Vagina (tissue), 2 donors: Measurements from ENCODE around the gene SECTM1. TPM values are rescaled to one million over a fixed set of nuclear protein-coding genes. Genes with fewer than 3 reads are reported as not detected.
A peak's percentile ranks its signal among the peaks of the same experiment; 100 is the strongest.
"Not testable (repeated sequence)": the region's sequence is repeated elsewhere in the genome, so short reads cannot be mapped to it uniquely, and the experiment has no call there.

Source experiments
- DNase-seq, 2 donors: peaks; one replicate each; pipeline ENCODE4 v3.0.0-alpha.2; 2017; ENCODE audit errors: extremely low spot score in 2 of 2
- H3K27ac ChIP-seq: fragments of 200-600 bp; sonication (generic); one replicate; pipeline ENCODE4 v1.5.1; 2019
- H3K27me3 ChIP-seq: fragments of 200-600 bp; sonication (generic); one replicate; pipeline ENCODE4 v1.5.1; 2019
- H3K36me3 ChIP-seq, 2 donors: fragments of 200-600 bp; sonication (generic); one replicate each; pipeline ENCODE4 v1.5.1; 2017 to 2019
- H3K4me1 ChIP-seq: fragments of 200-600 bp; sonication (generic); one replicate; pipeline ENCODE4 v1.5.1; 2019
- H3K4me3 ChIP-seq, 2 donors: fragments of 200-600 bp; sonication (generic); 1 replicate in 1 of 2; 2 replicates in 1 of 2; pipeline ENCODE4 v1.5.1; 2016 to 2019
- H3K9me3 ChIP-seq: fragments of 200-600 bp; sonication (generic); one replicate; pipeline ENCODE4 v1.5.1; 2019
- CTCF ChIP-seq, 3 experiments: fragments of 450-650 bp in 2 of 3; fragments of 200-600 bp in 1 of 3; sonication (generic) in 1 of 3; IDR thresholded peaks; one replicate each; pipeline ENCODE4 v1.5.1; 2017 to 2019; ENCODE audit warnings: antibody characterized with exemption in 3 of 3, mild to moderate bottlenecking in 2 of 3, moderate library complexity in 2 of 3
- POLR2A ChIP-seq, 2 donors: fragments of 450-650 bp; IDR thresholded peaks; one replicate each; pipeline ENCODE4 v1.6.1; 2017; ENCODE audit warnings: antibody characterized with exemption in 2 of 2, mild to moderate bottlenecking in 2 of 2, moderate library complexity in 2 of 2
- POLR2AphosphoS5 ChIP-seq, 2 donors: sonication (generic); formaldehyde crosslinking; IDR thresholded peaks; one replicate each; pipeline ENCODE4 v1.9.0; 2017; ENCODE audit warnings: antibody characterized with exemption in 2 of 2, mild to moderate bottlenecking in 2 of 2, low read depth in 1 of 2; ENCODE audit not compliant: insufficient read depth in 1 of 2
- intact Hi-C: fragments of 100-400 bp; cut with DNase I; formaldehyde crosslinking; loops from one replicate; pipeline ENCODE4 v1.15.1; 2023
- total RNA-seq: library from RNA; depleted of rRNA; stranded (reverse); fragments of >200 nt; gene quantifications from one replicate; pipeline ENCODE4 v1.2.3, GENCODE V29; 2016

Gene SECTM1
- total RNA-seq, 1 donor from 2014 or later, result 37.1 TPM

DNA sequence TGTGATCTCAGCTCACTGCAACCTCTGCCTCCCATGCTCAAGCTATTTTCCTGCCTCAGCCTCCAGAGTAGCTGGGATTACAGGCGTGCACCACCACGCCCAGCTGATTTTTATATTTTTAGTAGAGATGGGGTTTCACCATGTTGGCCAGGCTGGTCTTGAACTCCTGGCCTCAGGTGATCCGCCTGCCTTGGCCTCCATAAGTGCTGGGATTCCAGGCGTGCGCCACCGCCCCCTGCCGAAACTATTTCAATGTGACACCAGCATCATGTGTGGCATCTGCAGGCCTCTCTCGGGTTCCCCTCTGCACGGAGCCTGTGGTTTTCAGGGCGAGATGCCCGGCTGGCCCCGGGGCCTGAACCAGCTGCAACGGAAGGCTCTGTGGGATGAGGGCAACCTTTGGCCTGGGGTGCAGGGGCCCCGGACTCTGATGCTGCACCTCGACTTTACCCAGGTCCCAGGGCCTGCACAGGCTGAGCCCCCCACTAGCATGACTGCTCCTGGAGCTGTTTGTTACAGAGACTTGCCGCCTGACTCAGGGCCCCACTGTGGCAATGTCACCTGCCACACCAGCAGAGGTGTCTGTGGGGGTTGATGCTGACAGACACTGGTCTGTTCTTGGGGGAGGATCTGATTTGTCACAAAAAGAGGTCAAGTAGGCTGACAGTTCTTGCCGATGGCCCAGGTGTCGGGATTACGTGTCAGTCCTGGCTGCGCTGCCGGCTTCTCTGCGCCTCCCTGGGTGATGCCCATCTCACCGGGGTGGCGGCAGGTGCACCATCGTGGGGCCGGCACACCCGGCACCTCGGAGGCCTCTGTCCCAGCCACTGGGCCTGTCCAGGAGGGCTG lies 16.8 kb upstream of the SECTM1 start:
- intact Hi-C loops, result loop anchor here (2.0 to 10.0 kb wide), 4 partner anchors 62 to 564 kb away; no protein-coding TSS in a partner anchor
- Histone ChIP-seq H3K27me3 (no peaks in the 10 kb centered on the region), H3K4me1 (peaks cover 7% of the 10 kb centered on the region), H3K36me3 (no peaks in the 10 kb centered on the region), H3K27ac (peak overlapping the region; percentile 46), H3K9me3 (no peaks in the 10 kb centered on the region), H3K4me3 (no peak overlapping the region)
- TF ChIP-seq CTCF (IDR thresholded peaks at IDR 0.05), result no peak
- no peak for TF ChIP-seq POLR2AphosphoS5 (IDR thresholded peaks at IDR 0.05; ENCODE audit: insufficient read depth in 1 of 2, low read depth in 1 of 2)
- no peak for TF ChIP-seq POLR2A (IDR thresholded peaks at IDR 0.05)
- DNase-seq, result no peak

GRCh38 chr17:82349287-82349701 lies 15.7 kb upstream of the SECTM1 start:
- Histone ChIP-seq H3K36me3 (no peaks in the 10 kb centered on the region), H3K27ac (peak overlapping the region; percentile 46), H3K27me3 (no peaks in the 10 kb centered on the region), H3K4me1 (peaks cover 7% of the 10 kb centered on the region), H3K9me3 (no peaks in the 10 kb centered on the region), H3K4me3 (no peak overlapping the region)
- TF ChIP-seq POLR2A (IDR thresholded peaks at IDR 0.05) (no peak), CTCF (IDR thresholded peaks at IDR 0.05) (no peak), POLR2AphosphoS5 (IDR thresholded peaks at IDR 0.05; ENCODE audit: insufficient read depth in 1 of 2, low read depth in 1 of 2) (peak in 1 of 2 donors; percentile 41)
- DNase-seq, result no peak
- intact Hi-C loops, result loop anchor here (10.0 kb wide), 1 partner anchor 426 kb away; no protein-coding TSS in a partner anchor

DNA sequence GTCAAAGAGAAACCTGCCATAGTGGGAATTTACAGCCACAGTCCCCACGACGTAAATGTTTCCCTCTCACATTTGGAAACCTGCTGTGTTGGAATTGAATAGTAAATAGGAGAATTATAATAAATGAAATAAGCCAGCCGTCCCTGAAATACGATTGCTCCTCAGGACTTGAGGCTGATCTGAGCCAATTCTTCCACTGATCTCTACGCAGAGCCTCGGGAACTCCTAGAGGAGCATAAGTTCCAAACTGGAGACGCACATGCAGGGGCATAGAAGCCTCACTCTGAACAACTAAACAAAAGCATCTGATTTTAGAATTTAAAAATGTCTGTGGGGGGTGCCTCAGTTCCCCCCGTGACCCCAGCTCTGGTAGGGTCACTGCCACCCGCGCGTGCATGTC lies 15.3 kb upstream of the SECTM1 start:
- intact Hi-C loops, result loop anchor here (10.0 kb wide), 1 partner anchor 426 kb away; no protein-coding TSS in a partner anchor
- no peaks in the 10 kb centered on the region for H3K36me3 ChIP-seq
- no peaks in the 10 kb centered on the region for H3K27me3 ChIP-seq
- peaks cover 7% of the 10 kb centered on the region for H3K4me1 ChIP-seq
- no peak for TF ChIP-seq POLR2AphosphoS5 (IDR thresholded peaks at IDR 0.05; ENCODE audit: insufficient read depth in 1 of 2, low read depth in 1 of 2)
- no peak for TF ChIP-seq POLR2A (IDR thresholded peaks at IDR 0.05)
- TF ChIP-seq CTCF (IDR thresholded peaks at IDR 0.05), result no peak
- H3K9me3 ChIP-seq, result no peaks in the 10 kb centered on the region
- H3K27ac ChIP-seq, result peak overlapping the region; percentile 46
- no peak overlapping the region for H3K4me3 ChIP-seq
- DNase-seq, result no peak

DNA sequence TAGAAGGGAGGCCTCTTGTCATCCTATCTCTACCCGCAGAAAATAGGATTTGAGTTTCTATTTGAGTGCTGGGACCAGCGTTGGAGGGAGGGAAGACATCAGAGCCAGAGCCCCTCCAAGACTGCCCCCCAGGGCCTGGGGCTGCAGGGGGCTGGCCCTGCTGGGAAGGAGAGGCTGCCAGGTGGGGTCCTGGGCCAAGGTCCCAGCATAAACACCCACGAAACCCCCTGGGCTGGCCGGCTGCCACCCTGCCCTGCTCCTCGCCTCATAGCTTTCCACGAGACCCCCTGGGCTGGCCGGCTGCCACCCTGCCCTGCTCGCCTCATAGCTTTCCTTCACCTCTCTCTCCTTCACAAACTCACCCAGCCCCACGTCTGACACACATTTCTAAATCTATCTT lies 14.9 kb upstream of the SECTM1 start:
- Histone ChIP-seq H3K27ac (peak overlapping the region; percentile 46), H3K9me3 (no peaks in the 10 kb centered on the region), H3K27me3 (no peaks in the 10 kb centered on the region), H3K4me3 (no peak overlapping the region), H3K36me3 (no peaks in the 10 kb centered on the region), H3K4me1 (peaks cover 7% of the 10 kb centered on the region)
- intact Hi-C loops, result loop anchor here (10.0 kb wide), 1 partner anchor 426 kb away; no protein-coding TSS in a partner anchor
- TF ChIP-seq CTCF (IDR thresholded peaks at IDR 0.05), result no peak
- TF ChIP-seq POLR2AphosphoS5 (IDR thresholded peaks at IDR 0.05; ENCODE audit: insufficient read depth in 1 of 2, low read depth in 1 of 2), result no peak
- no peak for TF ChIP-seq POLR2A (IDR thresholded peaks at IDR 0.05)
- no peak for DNase-seq

GRCh38 chr17:82347994-82348393 lies 14.4 kb upstream of the SECTM1 start:
- H3K27ac ChIP-seq, result peak overlapping the region; percentile 46

More at GRCh38 chr17:82347994-82348393, 14.4 kb upstream of the SECTM1 start:
- DNase-seq, H3K27me3 ChIP-seq, H3K4me1 ChIP-seq, H3K9me3 ChIP-seq, H3K36me3 ChIP-seq, H3K4me3 ChIP-seq: not testable (repeated sequence)
- intact Hi-C loops, result loop anchor here (10.0 kb wide), 1 partner anchor 427 kb away; no protein-coding TSS in a partner anchor
